Ammon's horn (tissue), 1 donor: ENCODE results near the gene ATXN2L.
A peak's percentile ranks its signal among the peaks of the same experiment; 100 is the strongest.
"Not testable (repeated sequence)": the region's sequence is repeated elsewhere in the genome, so short reads cannot be mapped to it uniquely, and the experiment has no call there.

Experiments
- DNase-seq: peaks from one replicate; pipeline ENCODE4 v3.0.0-alpha.2; 2016; ENCODE audit warnings: low spot score

The ATXN2L gene

DNA sequence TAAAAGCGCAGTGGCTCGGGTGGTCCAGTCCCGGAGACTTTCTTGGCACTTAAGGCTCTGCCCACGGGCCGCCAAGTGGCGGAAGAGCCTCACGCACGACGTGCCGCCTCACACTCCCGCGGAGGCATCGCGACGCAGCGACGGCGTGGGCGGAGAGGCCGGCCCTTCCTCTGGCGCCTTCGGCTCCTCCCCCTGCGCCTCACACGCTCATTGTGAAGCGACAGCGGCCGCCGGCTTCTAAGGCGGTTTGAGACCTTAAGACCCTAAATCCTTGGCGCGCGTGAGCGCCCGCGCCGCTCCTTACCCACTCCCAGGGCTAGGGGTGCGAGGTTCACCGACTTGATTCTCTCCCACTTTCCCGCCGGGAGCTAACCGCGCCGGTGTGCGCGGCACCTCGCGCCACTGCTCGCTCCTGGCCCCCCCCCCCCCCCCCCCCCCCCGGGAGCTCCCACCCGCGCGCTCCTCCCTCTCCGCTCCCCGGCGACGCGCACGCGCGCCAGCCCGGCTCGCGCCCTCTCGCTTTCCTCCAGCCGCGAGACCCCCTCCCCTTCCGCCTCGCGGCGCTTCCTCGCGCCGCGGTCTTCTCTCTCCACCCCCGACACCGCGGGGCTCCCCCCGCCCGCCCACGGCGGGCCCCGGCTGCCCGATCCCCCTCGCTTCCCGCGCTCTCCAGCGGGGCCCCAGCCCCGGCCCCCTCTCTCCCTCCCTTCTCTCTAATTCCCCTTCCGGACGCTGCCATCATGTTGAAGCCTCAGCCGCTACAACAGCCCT, at the start of gene ATXN2L:
TSS of gene ATXN2L (plus strand) at position 480 of the 771 bp plus-strand sequence. CDS start at position 741, 261 bp downstream.
- DNase-seq, result peak; percentile 95

DNA sequence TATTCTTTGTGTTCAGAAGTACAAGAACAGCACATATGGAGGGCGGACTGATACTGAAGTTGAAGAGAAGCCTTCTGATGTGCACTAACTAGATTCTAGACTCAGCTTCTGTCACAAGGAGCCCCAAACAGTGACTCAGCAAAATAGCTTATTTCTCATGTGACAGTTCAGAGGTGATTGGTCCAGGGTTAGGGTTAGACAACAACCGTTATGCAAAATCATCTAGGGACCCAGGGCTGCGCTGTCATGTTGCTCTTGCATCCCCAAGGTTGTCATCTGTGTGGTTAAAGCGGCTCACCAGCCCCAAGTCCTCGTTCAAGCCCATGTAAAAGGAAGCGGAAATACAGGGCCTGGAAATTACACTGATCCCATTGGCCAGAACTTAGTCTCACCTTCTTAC, 41.1 kb upstream of the ATXN2L start:
- DNase-seq, result not testable (repeated sequence)

DNA sequence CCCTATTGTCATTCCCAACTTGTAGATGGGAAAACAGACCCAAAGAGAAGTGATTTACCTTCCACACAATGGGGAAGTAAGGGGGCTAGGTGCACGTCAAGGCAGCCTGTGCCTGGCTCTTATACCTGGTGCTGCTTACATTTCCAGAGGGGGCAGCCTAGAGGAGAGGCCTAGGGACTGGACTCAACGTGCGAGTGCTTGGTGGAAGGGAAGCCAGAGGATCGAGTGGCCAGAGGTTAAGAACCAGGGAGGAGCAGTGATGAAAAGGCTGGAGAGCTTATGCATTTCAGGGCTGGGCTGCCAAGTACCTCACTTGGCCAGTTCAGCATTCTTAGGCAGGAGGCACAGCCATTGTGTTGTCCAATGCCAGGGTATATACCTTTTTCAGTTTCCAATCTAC, 40.4 kb upstream of the ATXN2L start:
- not testable (repeated sequence) for DNase-seq

DNA sequence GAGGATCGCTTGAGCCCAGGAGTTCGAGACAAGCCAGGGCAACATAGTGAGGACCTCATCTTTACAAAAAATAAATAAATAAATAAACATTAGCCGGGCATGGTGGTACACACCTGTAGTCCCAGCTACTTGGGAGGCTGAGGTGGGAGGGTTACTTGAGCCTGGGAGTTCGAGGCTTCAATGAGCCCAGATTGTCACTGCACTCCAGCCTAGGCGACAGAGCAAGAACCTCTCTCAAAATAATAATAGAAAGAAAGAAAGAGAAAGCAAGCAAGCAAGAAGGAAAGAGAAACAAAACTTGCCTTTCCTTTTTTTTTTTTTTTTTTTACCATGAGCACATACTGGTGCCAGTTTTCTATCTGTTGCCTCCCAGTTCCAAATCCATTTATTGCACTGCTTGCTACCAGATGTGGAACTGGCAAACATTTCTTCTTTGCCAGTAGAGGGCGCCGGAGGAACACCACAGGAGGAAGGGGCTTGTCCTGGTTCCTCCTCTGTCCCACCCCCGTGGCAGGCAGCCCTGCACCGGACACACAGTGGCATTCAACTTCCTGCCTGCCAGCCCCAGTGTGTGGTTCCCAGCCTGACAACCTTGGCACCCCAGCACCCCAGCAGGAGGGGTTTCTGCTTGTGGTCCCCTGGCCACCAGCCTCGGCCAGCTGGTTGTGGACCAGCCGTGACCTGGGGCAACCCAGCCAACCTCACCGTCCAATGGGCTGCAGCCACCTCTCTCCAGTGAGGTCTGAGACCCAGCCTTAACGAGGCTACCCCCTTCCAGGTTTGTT, 20.4 kb upstream of the ATXN2L start:
- not testable (repeated sequence) for DNase-seq

- not testable (repeated sequence) for DNase-seq
Observed at GRCh38 chr16:28807445-28808120, 15.2 kb upstream of the ATXN2L start.

GRCh38 chr16:28820016-28820415, 2.8 kb upstream of the ATXN2L start:
- DNase-seq, result no peak

DNA sequence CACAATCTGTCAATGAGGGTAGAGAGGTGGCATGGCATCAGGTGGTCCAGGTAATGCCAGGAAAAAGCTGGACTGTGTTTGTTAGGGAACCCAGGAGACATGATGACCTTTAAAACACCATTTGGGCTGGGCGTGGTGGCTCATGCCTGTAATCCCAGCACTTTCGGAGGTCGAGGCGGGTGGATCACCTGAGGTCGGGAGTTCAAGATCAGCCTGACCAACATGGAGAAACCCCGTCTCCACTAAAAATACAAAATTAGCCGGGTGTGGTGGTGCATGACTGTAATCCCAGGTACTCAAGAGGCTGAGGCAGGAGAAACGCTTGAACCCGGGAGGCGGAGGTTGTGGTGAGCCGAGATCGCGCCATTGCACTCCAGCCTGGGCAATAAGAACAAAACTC, 2.3 kb upstream of the ATXN2L start:
- not testable (repeated sequence) for DNase-seq

- DNase-seq, result no peak
Observed at GRCh38 chr16:28821874-28822519, 802 bp upstream of the ATXN2L start.

GRCh38 chr16:28823291-28823872, 583 bp downstream of the ATXN2L start:
- no peak for DNase-seq

- peak; percentile 98 for DNase-seq
Observed at GRCh38 chr16:28823873-28824716, 1.3 kb downstream of the ATXN2L start.

DNA sequence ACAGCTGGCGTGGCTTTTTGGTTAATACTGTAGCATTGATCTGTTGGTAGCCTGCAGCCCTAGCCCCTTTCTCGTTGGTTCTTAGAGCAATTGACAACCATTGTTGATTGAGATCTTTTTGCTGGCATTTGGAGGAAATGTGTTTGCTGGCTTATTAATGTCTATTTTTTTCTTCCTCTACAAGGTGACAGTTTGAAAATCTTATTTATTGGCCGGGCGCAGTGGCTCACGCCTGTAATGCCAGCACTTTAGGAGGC, 1.8 kb downstream of the ATXN2L start:
- no peak for DNase-seq

DNA sequence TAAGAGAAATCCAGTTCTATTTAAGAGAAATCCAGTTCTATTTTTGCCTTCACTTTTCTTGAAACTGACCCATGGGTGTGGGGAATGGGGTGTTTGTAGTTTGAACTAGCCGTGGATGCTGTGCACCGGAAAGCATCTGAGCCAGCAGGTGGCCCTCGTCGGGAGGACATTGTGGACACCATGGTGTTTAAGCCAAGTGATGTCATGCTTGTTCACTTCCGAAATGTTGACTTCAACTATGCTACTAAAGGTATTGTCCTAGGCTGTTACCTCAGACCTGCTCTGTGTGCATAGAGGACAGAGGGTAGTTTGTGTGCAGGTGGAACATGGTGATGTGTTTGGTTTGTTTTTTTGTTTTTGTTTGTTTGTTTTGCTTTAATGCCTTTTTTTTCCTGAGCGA, 3.3 kb downstream of the ATXN2L start:
- no peak for DNase-seq

DNA sequence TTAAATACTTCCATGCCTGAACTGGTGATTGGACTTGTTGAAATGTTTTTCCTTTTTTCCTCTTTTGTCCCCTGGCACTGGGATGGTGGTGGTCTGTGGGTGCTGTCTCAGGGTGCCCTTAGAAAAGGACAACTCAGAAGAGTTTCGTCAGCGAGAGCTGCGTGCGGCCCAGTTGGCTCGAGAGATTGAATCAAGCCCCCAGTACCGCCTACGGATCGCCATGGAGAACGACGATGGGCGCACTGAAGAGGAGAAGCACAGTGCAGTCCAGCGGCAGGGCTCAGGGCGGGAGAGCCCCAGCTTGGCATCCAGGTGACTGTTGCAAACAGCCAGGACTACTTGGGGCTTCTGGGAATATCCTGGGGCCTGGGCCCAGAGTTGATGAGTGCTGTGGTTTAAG, 6.9 kb downstream of the ATXN2L start:
- DNase-seq, result no peak

- DNase-seq, result no peak
Observed at GRCh38 chr16:28830531-28830930, 7.7 kb downstream of the ATXN2L start.

DNA sequence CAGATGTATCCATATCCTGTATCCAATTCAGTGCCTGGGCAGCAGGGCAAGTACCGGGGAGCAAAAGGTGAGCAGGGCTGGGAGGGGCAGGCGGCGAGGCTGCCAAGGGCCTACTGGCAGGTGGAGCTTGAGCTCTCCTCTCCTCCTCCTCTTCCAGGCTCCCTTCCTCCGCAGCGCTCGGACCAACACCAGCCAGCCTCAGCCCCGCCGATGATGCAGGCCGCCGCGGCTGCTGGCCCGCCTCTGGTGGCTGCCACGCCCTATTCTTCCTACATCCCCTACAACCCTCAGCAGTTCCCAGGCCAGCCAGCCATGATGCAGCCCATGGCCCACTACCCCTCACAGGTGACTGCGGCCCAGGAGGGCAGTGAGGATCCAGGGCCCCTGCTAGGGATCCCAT, 11.6 kb downstream of the ATXN2L start:
- no peak for DNase-seq

DNA sequence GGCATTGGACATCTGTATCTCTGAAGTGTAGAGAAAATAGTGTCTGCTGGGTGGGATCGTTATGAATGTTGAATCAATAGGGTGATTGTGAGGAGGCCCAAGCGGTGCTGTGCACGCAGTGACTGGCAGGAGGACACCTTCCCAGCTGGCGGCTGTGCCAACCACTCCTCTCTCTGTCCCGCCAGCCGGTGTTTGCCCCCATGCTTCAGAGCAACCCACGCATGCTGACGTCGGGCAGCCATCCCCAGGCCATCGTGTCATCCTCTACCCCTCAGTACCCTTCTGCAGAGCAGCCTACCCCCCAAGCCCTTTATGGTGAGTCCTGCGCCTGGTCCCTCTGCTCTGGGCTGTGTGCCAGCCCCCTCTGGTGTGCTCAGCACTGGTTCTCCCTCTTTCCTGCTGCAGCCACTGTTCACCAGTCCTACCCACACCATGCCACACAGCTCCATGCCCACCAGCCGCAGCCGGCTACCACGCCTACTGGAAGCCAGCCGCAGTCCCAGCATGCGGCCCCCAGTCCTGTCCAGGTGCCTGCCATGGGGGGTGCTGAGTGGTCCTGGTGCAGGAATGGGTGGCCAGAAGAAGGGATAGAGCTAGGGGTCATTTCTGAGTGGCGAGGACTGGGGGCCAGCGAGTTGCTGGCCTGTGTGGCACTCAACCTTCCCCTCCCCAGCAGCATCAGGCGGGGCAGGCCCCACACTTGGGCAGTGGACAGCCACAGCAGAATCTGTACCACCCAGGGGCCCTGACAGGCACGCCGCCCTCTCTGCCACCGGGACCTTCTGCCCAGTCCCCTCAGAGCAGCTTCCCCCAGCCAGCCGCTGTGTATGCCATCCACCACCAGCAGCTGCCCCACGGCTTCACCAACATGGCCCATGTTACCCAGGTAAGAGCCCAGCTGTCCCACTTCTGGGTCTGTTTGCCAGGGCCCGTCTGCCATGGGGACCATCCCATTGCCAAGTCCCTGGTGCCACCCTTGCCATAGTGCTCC, 12.4 kb downstream of the ATXN2L start:
- no peak for DNase-seq

- DNase-seq, result no peak
Observed at GRCh38 chr16:28835864-28836760, 13.3 kb downstream of the ATXN2L start.

- DNase-seq, result no peak
Observed at GRCh38 chr16:28836761-28837064, 13.9 kb downstream of the ATXN2L start.
